NCI-H526 (cell line): ENCODE data around the gene PSMB10.
"Not testable (repeated sequence)": the region's sequence is repeated elsewhere in the genome, so short reads cannot be mapped to it uniquely, and the experiment has no call there.

Source experiments
- DNase-seq, 2 experiments: peaks; one replicate each; lab custom pipeline; 2025; lab: John Stamatoyannopoulos, UW

Gene PSMB10

GRCh38 chr16:67942200-67942509, 5.5 kb upstream of the PSMB10 start:
- DNase-seq = peak in 1 of 2 experiments; percentile 43

- no peak for DNase-seq
Measured at GRCh38 chr16:67941469-67942199, 5.0 kb upstream of the PSMB10 start.

DNA sequence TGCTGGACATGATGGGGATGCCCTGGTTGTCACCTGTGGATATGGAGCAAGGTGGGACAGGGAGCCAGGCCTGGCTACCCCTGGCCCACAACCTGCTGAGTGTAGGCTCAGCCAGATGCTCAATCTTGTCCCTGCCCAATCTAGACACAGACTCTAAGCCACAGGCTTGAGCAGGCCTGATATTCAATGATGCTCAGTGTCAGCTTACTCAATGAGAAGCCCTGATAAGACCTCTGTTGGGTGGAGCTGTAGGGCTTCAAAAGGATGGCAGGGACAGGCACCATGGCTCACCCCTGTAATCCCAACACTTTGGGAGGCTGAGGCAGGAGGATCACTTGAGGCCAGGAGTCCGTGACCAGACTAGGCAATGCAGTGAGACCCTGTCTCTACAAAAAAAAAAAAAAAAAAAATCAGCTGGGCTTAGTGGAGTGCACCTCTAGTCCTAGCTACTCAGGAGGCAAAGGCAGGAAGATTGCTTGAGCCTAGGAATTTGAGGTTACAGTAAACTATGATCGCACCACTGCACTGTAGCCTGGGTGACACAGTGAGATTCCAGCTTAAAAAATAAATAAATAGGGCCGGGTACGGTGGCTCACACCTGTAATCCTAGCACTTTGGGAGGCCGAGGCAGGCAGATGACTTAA, 3.9 kb upstream of the PSMB10 start:
- DNase-seq = no peak

- DNase-seq = no peak
Measured at GRCh38 chr16:67939507-67940445, 3.1 kb upstream of the PSMB10 start.

DNA sequence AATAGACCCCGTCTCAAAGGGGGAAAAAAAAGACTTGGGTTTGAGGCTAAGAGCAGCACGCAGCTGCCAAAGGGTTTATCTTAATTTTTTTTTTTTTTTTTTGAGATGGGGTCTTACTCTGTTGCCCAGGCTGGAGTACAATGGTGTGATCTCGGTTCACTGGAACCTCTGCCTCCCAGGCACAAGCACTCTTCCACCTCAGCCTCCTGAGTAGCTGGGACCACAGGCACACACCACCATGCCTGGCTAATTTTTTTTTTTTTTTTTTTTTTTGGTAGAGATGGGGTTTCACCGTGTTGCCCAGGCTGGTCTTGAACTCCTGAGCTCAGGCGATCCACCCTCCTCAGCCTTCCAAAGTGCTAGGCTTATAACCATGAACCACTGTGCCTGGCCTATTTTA, 1.1 kb upstream of the PSMB10 start:
- DNase-seq = not testable (repeated sequence)

DNA sequence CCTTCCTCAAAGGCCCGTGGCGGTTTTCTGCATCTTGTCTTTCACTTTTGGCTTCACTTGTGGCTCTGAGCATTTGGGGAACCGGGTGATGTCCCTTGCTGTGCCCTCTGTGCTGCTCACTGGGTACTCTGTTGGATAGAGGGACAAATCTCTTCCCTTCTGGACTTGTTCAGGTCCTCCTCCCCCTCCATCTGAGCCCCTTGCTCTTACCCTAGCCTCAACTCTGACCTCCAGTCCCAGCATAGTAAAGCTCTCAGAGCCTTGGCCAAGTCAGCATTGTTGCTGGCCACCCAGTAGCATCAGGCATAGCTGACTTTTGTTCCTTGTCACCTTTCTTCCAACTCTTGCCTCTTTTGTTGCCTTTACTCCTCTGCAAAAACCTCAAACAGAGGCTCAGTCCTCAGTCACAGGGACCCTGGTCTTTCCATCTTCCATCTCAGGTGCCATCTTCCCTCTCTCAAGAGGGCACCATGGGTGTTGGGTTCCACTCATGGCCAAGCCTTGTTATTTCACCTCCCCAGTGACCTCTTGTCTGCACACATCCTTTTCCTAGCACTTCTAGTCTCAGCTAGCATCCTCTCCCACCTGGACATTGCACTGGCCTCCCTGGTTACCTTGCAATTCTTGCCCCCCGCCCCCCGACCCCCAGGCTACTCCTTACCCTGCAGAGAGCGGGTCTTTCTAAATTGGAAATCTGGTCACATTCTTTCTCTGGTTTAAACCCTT, 393 bp upstream of the PSMB10 start:
- no peak for DNase-seq

DNA sequence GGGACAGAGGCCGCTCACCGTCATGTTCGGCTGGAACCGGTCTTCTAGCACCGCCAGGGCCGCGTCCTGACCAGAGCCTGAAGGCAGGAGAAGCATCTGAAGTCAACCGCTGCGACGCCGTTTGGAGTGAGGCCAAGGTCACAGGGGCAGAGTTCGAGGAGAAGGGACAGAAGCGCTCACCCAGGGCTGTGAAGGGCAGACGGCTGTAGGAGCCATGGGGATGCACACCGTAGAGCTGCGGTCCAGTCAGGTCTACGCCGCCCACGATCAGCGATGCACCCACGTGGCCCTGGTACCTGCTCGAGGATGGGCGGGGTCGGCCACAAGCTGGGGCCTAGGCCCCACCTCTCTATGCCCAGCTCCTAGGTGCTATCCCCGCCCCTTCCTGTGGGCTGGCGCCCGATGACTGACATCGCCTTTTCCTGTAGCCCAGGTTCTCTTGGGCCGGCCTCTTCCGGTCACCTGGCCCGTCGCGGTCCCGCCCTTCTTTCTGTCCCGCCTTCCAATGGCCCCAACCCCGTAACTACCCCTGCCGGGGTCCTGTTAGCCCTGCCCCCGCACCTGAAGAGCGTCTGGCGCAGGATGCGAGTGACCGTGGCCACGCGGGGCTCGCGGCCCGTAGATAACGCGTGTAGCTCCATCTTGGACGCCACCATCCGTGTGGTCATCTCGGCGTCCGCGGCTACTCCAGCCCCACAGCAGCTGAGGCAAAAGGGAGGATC, 1.1 kb downstream of the PSMB10 start:
- peak; percentile 94 to 97 for DNase-seq

GRCh38 chr16:67935101-67935401, 1.6 kb downstream of the PSMB10 start:
- peak in 1 of 2 experiments; percentile 43 for DNase-seq

DNA sequence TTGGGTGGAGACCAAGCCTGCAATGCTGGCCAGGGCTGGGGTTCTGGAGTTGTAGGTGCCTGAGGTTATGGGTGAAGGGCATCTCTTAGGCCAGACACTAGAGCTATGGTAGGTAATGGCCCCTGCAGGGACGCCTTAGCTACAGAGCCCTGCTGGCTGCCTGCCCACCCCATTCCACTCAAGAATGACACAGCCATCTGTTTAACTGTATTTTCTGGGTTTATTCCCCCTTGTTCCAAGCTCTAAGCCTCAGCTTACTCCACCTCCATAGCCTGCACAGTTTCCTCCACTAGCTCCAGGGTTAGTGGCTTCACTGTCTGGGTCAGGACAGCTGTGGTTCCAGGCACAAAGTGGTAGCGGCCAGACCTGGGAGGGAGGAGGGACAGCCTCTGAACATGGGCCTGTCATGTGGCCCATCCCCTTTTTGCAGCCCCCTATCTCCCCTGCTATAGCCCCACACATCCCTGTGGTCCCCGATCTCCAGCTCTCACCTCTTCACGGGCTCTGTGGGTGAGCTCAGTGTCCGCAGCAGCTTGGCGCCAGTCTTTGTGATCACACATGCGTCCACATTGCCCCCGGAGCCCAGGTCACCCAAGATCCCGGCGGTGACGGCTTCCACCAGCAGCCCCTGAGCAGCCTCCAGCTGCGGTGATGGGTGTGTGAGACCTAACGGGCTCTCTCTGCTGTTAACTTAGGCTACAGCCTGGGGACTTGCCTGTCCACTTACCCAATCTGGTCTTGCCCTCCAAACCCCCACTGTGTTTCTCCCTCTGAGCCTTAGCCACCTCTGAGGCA, 2.1 kb downstream of the PSMB10 start:
- DNase-seq = peak in 1 of 2 experiments; percentile 36

GRCh38 chr16:67933805-67934204, 2.8 kb downstream of the PSMB10 start:
- DNase-seq = no peak

DNA sequence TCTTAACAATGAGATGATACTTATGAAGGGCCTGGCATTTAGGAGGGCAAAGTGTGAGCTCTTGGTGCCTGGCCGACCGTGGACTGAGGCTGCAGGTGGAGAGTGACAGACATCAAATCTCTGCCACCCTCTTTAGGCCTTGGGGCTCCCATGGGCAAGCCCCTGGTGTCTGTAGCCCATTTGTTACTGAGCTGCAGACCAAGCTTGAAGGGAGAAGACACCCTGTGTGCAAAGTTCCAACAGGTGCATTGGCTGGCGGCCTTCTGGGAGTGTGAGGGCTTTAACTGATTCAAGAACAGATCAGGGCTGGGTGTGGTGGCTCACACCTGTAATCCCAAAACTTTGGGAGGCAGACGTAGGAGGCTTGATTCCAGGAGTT, 4.2 kb downstream of the PSMB10 start:
- DNase-seq = no peak

GRCh38 chr16:67931712-67932461, 4.8 kb downstream of the PSMB10 start, which contains the start of gene CTRL:
Gene CTRL, minus strand, starts transcription at chr16:67931862. Its CDS starts 10 bp downstream, at chr16:67931852.
- DNase-seq = no peak

- no peak for DNase-seq
Measured at GRCh38 chr16:67930678-67931211, 5.9 kb downstream of the PSMB10 start.

GRCh38 chr16:67930191-67930590, 6.5 kb downstream of the PSMB10 start:
- no peak for DNase-seq

DNA sequence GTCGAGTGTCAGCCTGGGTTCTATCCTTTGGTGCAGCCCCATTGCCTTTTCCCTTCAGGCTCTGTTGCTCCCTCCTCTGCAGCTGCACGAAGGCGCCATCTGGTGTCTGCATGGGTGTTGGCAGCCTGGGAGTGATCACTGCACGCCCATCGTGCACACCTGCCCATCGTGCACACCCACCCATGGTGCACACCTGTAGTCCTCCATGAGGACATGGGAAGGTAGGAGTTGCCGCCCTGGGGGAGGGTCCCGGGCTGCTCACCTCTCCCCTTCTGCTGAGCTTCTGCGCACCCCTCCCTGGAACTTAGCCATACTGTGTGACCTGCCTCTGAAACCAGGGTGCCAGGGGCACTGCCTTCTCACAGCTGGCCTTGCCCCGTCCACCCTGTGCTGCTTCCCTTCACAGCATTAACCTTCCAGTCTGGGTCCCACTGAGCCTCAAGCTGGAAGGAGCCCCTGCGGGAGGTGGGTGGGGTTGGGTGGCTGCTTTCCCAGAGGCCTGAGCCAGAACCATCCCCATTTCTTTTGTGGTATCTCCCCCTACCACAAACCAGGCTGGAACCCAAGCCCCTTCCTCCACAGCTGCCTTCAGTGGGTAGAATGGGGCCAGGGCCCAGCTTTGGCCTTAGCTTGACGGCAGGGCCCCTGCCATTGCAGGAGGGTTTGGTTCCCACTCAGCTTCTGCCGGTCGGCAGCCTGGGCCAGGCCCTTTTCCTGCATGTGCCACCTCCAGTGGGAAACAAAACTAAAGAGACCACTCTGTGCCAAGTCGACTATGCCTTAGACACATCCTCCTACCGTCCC, 7.9 kb downstream of the PSMB10 start:
- DNase-seq = peak; percentile 33 to 78

- no peak for DNase-seq
Measured at GRCh38 chr16:67928147-67928546, 8.5 kb downstream of the PSMB10 start.

GRCh38 chr16:67927131-67927941, 9.3 kb downstream of the PSMB10 start:
- DNase-seq = no peak

GRCh38 chr16:67926181-67926750, 10.4 kb downstream of the PSMB10 start:
- DNase-seq = peak; percentile 83 to 85
